Measurements from ENCODE around the gene ENC1. TPM values are rescaled to one million over a fixed set of nuclear protein-coding genes. Genes with fewer than 3 reads are reported as not detected.

Gene ENC1
- total and polyA plus RNA-seq, 10 of the 15 experiments (the other 5 are each of a cell fraction or from before 2014, with no cell fraction given): 8.2 to 55.5 (median 32.1) TPM

DNA sequence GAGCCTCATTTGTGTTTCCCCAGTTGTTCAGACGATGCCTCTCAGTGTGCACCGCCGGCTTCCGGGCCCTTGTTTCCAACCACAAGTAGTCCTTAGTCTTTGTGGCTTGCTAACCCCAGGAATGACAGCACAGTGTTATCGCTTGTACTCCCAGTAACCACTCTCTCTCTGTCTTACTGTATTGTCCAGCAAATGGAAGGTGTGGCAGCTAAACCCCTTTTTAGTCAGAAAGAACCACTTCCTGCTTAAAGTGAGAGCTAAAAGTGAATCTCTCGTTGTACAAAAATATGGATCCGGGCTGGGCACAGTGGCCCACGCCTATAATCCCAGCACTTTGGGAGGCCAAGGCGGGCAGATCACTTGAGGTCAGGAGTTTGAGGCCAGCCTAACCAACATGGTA is 61.3 kb downstream of the ENC1 start (continued):
- TF ChIP-seq, protein P1, sequence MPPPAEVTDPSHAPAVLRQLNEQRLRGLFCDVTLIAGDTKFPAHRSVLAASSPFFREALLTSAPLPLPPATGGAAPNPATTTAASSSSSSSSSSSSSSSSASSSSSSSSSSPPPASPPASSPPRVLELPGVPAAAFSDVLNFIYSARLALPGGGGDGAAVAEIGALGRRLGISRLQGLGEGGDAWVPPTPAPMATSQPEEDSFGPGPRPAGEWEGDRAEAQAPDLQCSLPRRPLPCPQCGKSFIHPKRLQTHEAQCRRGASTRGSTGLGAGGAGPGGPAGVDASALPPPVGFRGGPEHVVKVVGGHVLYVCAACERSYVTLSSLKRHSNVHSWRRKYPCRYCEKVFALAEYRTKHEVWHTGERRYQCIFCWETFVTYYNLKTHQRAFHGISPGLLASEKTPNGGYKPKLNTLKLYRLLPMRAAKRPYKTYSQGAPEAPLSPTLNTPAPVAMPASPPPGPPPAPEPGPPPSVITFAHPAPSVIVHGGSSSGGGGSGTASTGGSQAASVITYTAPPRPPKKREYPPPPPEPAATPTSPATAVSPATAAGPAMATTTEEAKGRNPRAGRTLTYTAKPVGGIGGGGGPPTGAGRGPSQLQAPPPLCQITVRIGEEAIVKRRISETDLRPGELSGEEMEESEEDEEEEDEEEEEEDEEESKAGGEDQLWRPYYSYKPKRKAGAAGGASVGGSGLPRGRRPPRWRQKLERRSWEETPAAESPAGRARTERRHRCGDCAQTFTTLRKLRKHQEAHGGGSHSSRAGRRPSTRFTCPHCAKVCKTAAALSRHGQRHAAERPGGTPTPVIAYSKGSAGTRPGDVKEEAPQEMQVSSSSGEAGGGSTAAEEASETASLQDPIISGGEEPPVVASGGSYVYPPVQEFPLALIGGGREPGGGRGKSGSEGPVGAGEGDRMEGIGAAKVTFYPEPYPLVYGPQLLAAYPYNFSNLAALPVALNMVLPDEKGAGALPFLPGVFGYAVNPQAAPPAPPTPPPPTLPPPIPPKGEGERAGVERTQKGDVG (CRISPR knock-in tag; IDR thresholded peaks at IDR 0.05): no peak
- no peak for TF ChIP-seq ZNF207 (IDR thresholded peaks at IDR 0.05; ENCODE audit: borderline replicate concordance)
- TF ChIP-seq MEF2B (IDR thresholded peaks at IDR 0.05; ENCODE audit: partially characterized antibody, poor library complexity, severe bottlenecking): peak; percentile 27
- TF ChIP-seq YBX1 (IDR thresholded peaks at IDR 0.05): no peak
- TF ChIP-seq EP300 (IDR thresholded peaks at IDR 0.05; ENCODE audit: borderline replicate concordance in 1 of 2, control insufficient read depth in 1 of 2, low read depth in 2 of 2, low read length in 2 of 2): peak; percentile 69 to 87
- peak; percentile 34 for TF ChIP-seq RELA (IDR thresholded peaks at IDR 0.05; ENCODE audit: borderline replicate concordance, partially characterized antibody)
- no peak for TF ChIP-seq NR2C1 (IDR thresholded peaks at IDR 0.05)
- TF ChIP-seq NFYB (IDR thresholded peaks at IDR 0.05; ENCODE audit: insufficient read depth, low read depth, low read length): 0 out of 2 replicates have a peak, but pooled peaks have one; percentile 13
- 0 out of 2 replicates have a peak, but pooled peaks have one; percentile 8 for TF ChIP-seq HDAC2 (IDR thresholded peaks at IDR 0.05)
- peak; percentile 98 for TF ChIP-seq RUNX3 (IDR thresholded peaks at IDR 0.05; ENCODE audit: low read length)
- peak; percentile 10; the same call in 1 of the 2 replicates for TF ChIP-seq SMC3 (IDR thresholded peaks at IDR 0.05; ENCODE audit: borderline replicate concordance, low read length)
- TF ChIP-seq SMAD5 (IDR thresholded peaks at IDR 0.05; ENCODE audit: low read depth): no peak
- 0 out of 2 replicates have a peak, but pooled peaks have one; percentile 46 for TF ChIP-seq TAF1 (IDR thresholded peaks at IDR 0.05; ENCODE audit: borderline replicate concordance, low read depth, low read length)
- no peak for TF ChIP-seq SIX5 (IDR thresholded peaks at IDR 0.05; ENCODE audit: low read depth, low read length, severe bottlenecking)
- no peak for TF ChIP-seq KLF5 (IDR thresholded peaks at IDR 0.05; ENCODE audit: partially characterized antibody)
- peak; percentile 81; the same call in 1 of the 2 replicates for TF ChIP-seq ZNF217 (IDR thresholded peaks at IDR 0.05)
- no peak for TF ChIP-seq PRDM15 (CRISPR knock-in tag; IDR thresholded peaks at IDR 0.05)
- no peak for TF ChIP-seq E4F1 (IDR thresholded peaks at IDR 0.05; ENCODE audit: borderline replicate concordance, partially characterized antibody)
- TF ChIP-seq, protein P2, sequence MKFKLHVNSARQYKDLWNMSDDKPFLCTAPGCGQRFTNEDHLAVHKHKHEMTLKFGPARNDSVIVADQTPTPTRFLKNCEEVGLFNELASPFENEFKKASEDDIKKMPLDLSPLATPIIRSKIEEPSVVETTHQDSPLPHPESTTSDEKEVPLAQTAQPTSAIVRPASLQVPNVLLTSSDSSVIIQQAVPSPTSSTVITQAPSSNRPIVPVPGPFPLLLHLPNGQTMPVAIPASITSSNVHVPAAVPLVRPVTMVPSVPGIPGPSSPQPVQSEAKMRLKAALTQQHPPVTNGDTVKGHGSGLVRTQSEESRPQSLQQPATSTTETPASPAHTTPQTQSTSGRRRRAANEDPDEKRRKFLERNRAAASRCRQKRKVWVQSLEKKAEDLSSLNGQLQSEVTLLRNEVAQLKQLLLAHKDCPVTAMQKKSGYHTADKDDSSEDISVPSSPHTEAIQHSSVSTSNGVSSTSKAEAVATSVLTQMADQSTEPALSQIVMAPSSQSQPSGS (IDR thresholded peaks at IDR 0.05; ENCODE audit: low read length): peak; percentile 62
- TF ChIP-seq SP1 (IDR thresholded peaks at IDR 0.05; ENCODE audit: low read depth, low read length): no peak
- no peak for TF ChIP-seq POLR2A (IDR thresholded peaks at IDR 0.05; ENCODE audit: low read depth, low read length)

Measured in GM12878 (cell line).